ENCODE results near the gene CENPS. TPM values are rescaled to one million over a fixed set of nuclear protein-coding genes. Genes with fewer than 3 reads are reported as not detected.

CENPS gene
- total and polyA plus RNA-seq, 2 of the 13 experiments (the other 11 are each of a cell fraction or from before 2014, with no cell fraction given) = 3.3 to 22.0 TPM

- peak; percentile 54; the same call in 1 of the 2 replicates for TF ChIP-seq HNF4G (IDR thresholded peaks at IDR 0.05; ENCODE audit: borderline replicate concordance, low read depth, low read length)
- no peak for TF ChIP-seq HNF4G (CRISPR knock-in tag; IDR thresholded peaks at IDR 0.05; ENCODE audit: borderline replicate concordance, low read depth)
- TF ChIP-seq CBX5 (CRISPR knock-in tag; IDR thresholded peaks at IDR 0.05; ENCODE audit: borderline replicate concordance) = no peak
- TF ChIP-seq SAP130 (CRISPR knock-in tag; IDR thresholded peaks at IDR 0.05; ENCODE audit: low read depth) = 0 out of 2 replicates have a peak, but pooled peaks have one; percentile 14
- TF ChIP-seq MEIS1 (CRISPR knock-in tag; IDR thresholded peaks at IDR 0.05; ENCODE audit: borderline replicate concordance) = no peak
- 0 out of 2 replicates have a peak, but pooled peaks have one; percentile 9 for TF ChIP-seq SRF (IDR thresholded peaks at IDR 0.05; ENCODE audit: low read depth, low read length)
- TF ChIP-seq, protein P1, sequence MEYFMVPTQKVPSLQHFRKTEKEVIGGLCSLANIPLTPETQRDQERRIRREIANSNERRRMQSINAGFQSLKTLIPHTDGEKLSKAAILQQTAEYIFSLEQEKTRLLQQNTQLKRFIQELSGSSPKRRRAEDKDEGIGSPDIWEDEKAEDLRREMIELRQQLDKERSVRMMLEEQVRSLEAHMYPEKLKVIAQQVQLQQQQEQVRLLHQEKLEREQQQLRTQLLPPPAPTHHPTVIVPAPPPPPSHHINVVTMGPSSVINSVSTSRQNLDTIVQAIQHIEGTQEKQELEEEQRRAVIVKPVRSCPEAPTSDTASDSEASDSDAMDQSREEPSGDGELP (IDR thresholded peaks at IDR 0.05; ENCODE audit: borderline replicate concordance, low read depth) = no peak
- TF ChIP-seq NONO (IDR thresholded peaks at IDR 0.05) = no peak
- 0 out of 2 replicates have a peak, but pooled peaks have one; percentile 32 for TF ChIP-seq NONO (CRISPR knock-in tag; conservative IDR thresholded peaks at IDR 0.05)
- TF ChIP-seq, protein P2, sequence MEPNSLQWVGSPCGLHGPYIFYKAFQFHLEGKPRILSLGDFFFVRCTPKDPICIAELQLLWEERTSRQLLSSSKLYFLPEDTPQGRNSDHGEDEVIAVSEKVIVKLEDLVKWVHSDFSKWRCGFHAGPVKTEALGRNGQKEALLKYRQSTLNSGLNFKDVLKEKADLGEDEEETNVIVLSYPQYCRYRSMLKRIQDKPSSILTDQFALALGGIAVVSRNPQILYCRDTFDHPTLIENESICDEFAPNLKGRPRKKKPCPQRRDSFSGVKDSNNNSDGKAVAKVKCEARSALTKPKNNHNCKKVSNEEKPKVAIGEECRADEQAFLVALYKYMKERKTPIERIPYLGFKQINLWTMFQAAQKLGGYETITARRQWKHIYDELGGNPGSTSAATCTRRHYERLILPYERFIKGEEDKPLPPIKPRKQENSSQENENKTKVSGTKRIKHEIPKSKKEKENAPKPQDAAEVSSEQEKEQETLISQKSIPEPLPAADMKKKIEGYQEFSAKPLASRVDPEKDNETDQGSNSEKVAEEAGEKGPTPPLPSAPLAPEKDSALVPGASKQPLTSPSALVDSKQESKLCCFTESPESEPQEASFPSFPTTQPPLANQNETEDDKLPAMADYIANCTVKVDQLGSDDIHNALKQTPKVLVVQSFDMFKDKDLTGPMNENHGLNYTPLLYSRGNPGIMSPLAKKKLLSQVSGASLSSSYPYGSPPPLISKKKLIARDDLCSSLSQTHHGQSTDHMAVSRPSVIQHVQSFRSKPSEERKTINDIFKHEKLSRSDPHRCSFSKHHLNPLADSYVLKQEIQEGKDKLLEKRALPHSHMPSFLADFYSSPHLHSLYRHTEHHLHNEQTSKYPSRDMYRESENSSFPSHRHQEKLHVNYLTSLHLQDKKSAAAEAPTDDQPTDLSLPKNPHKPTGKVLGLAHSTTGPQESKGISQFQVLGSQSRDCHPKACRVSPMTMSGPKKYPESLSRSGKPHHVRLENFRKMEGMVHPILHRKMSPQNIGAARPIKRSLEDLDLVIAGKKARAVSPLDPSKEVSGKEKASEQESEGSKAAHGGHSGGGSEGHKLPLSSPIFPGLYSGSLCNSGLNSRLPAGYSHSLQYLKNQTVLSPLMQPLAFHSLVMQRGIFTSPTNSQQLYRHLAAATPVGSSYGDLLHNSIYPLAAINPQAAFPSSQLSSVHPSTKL (CRISPR knock-in tag; IDR thresholded peaks at IDR 0.05) = peak; percentile 37; the same call in 1 of the 2 replicates
- TF ChIP-seq RXRA (CRISPR knock-in tag; IDR thresholded peaks at IDR 0.05) = no peak
- peak; percentile 69 for TF ChIP-seq CEBPG (CRISPR knock-in tag; IDR thresholded peaks at IDR 0.05)
- TF ChIP-seq SOX6 (IDR thresholded peaks at IDR 0.05) = no peak
- peak; percentile 39; the same call in 1 of the 2 replicates for TF ChIP-seq SOX6 (CRISPR knock-in tag; IDR thresholded peaks at IDR 0.05)
- peak; percentile 25; the same call in 1 of the 2 replicates for TF ChIP-seq GATAD2A (CRISPR knock-in tag; IDR thresholded peaks at IDR 0.05)
These were observed 41.9 kb upstream of the CENPS start (continued) for GRCh38 chr1:10388387-10388715.
